GM18502 (cell line): ENCODE data around the gene SPTLC3.

ENCODE experiments used
- ATAC-seq: cut with Tn5 transposase; IDR thresholded peaks from one replicate; pipeline ENCODE4 v1.9.1; 2021; ENCODE audit warnings: mild to moderate bottlenecking; ENCODE audit not compliant: unreplicated experiment, poor library complexity

The SPTLC3 gene

GRCh38 chr20:13028673-13029072 lies 19.9 kb downstream of the SPTLC3 start:
- ATAC-seq: no peak

GRCh38 chr20:13029687-13030375 lies 21.1 kb downstream of the SPTLC3 start:
- ATAC-seq: no peak

GRCh38 chr20:13031751-13032150 lies 23.0 kb downstream of the SPTLC3 start:
- no peak for ATAC-seq

- ATAC-seq: no peak
Measured at GRCh38 chr20:13034115-13034514, 25.3 kb downstream of the SPTLC3 start.

- no peak for ATAC-seq
Measured at GRCh38 chr20:13034936-13035335, 26.2 kb downstream of the SPTLC3 start.

GRCh38 chr20:13035399-13036152 lies 26.8 kb downstream of the SPTLC3 start:
- ATAC-seq: no peak

- no peak for ATAC-seq
Measured at GRCh38 chr20:13037727-13038126, 29.0 kb downstream of the SPTLC3 start.

GRCh38 chr20:13041574-13042457 lies 33.0 kb downstream of the SPTLC3 start:
- ATAC-seq: no peak

GRCh38 chr20:13042458-13042794 lies 33.7 kb downstream of the SPTLC3 start:
- no peak for ATAC-seq

- ATAC-seq: no peak
Measured at GRCh38 chr20:13046409-13046808, 37.6 kb downstream of the SPTLC3 start.

GRCh38 chr20:13054011-13054410 lies 45.2 kb downstream of the SPTLC3 start:
- no peak for ATAC-seq

GRCh38 chr20:13058666-13059389 lies 50.1 kb downstream of the SPTLC3 start:
- no peak for ATAC-seq

GRCh38 chr20:13059398-13060136 lies 50.8 kb downstream of the SPTLC3 start:
- ATAC-seq: no peak

- ATAC-seq: no peak
Measured at GRCh38 chr20:13060327-13060726, 51.6 kb downstream of the SPTLC3 start.

GRCh38 chr20:13061381-13061780 lies 52.6 kb downstream of the SPTLC3 start:
- ATAC-seq: no peak

GRCh38 chr20:13062789-13063188 lies 54.0 kb downstream of the SPTLC3 start:
- no peak for ATAC-seq

GRCh38 chr20:13068336-13068735 lies 59.6 kb downstream of the SPTLC3 start:
- ATAC-seq: no peak

GRCh38 chr20:13081877-13082276 lies 73.1 kb downstream of the SPTLC3 start:
- ATAC-seq: no peak

GRCh38 chr20:13082378-13082777 lies 73.6 kb downstream of the SPTLC3 start:
- ATAC-seq: no peak

GRCh38 chr20:13085275-13085674 lies 76.5 kb downstream of the SPTLC3 start:
- ATAC-seq: no peak
